Measurements from ENCODE around the gene ADAMTS15. TPM values are rescaled to one million over a fixed set of nuclear protein-coding genes. Genes with fewer than 3 reads are reported as not detected.

ADAMTS15 gene
- total and polyA plus RNA-seq, 10 of the 15 experiments (the other 5 are each of a cell fraction or from before 2014, with no cell fraction given), result not detected

GRCh38 chr11:130514316-130514715 is 65.9 kb downstream of the ADAMTS15 start:
- CTCF ChIA-PET, result interaction anchor here (1.1 kb wide), 1 partner anchor 380 kb away, joined by 3 read pairs; no protein-coding TSS in a partner anchor
- RAD21 ChIA-PET (ENCODE audit: unreplicated experiment), result no interaction called here
- DNase-seq (ENCODE audit: low read depth, low spot score), result no peak
- H3K9ac ChIP-seq (ENCODE audit: control insufficient read depth, insufficient read depth, low read length), result no peak overlapping the region
- H4K20me1 ChIP-seq (ENCODE audit: control insufficient read depth, insufficient read depth), result no peaks in the 10 kb centered on the region
- SMC1A ChIA-PET (ENCODE audit: uncharacterized antibody, unreplicated experiment), result interaction anchor here (1.2 kb wide), 1 partner anchor 15 kb away, joined by 3 read pairs; no protein-coding TSS in a partner anchor
- no peak for FAIRE-seq
- no peaks in the 10 kb centered on the region for H3K79me2 ChIP-seq (ENCODE audit: control insufficient read depth, insufficient read depth, low read length)
- in situ Hi-C loops (cut with MboI) (no loop called here), intact Hi-C loops (cut with micrococcal nuclease; ENCODE audit: unreplicated experiment) (no loop called here)
- no peaks in the 10 kb centered on the region for H3K36me3 ChIP-seq (ENCODE audit: control insufficient read depth in 2 of 2, insufficient read depth in 2 of 2, low read length in 1 of 2)
- H3K4me1 ChIP-seq (ENCODE audit: control insufficient read depth, insufficient read depth, low read length), result no peaks in the 10 kb centered on the region
- no peak overlapping the region for H3K4me3 ChIP-seq
- no TSS peak for BruUV-seq (replicated peaks)
- no peak overlapping the region for H3K27ac ChIP-seq (ENCODE audit: control insufficient read depth, insufficient read depth)
- no peak for ATAC-seq
- TF ChIP-seq STAT3 (IDR thresholded peaks at IDR 0.05; ENCODE audit: low read depth, low read length) (no peak), NFYA (IDR thresholded peaks at IDR 0.05; ENCODE audit: borderline replicate concordance, low read depth, low read length) (no peak), ASH2L (IDR thresholded peaks at IDR 0.05; ENCODE audit: borderline replicate concordance, low read depth) (no peak), ZNF384 (IDR thresholded peaks at IDR 0.05; ENCODE audit: borderline replicate concordance, low read depth, low read length) (no peak), JUND (IDR thresholded peaks at IDR 0.05; ENCODE audit: low read depth, low read length) (no peak), SMAD5 (IDR thresholded peaks at IDR 0.05; ENCODE audit: low read depth) (no peak), EED (IDR thresholded peaks at IDR 0.05; ENCODE audit: low read depth) (no peak), ESRRA (IDR thresholded peaks at IDR 0.05; ENCODE audit: low read length) (no peak), MTA3 (IDR thresholded peaks at IDR 0.05; ENCODE audit: borderline replicate concordance, low read length) (no peak), RBBP5 (conservative IDR thresholded peaks at IDR 0.05) (no peak), CEBPB (IDR thresholded peaks at IDR 0.05; ENCODE audit: borderline replicate concordance in 1 of 2, low read depth in 2 of 2, low read length in 2 of 2) (no peak), MYB (IDR thresholded peaks at IDR 0.05; ENCODE audit: borderline replicate concordance, low read depth, low read length) (no peak), REST (IDR thresholded peaks at IDR 0.05; ENCODE audit: low read depth, low read length) (no peak), SPI1 (IDR thresholded peaks at IDR 0.05; ENCODE audit: borderline replicate concordance, insufficient read depth, low read depth, low read length) (no peak), POLR2AphosphoS5 (IDR thresholded peaks at IDR 0.05; ENCODE audit: low read length) (no peak), SIX5 (IDR thresholded peaks at IDR 0.05; ENCODE audit: low read depth, low read length, severe bottlenecking) (no peak), WRNIP1 (IDR thresholded peaks at IDR 0.05; ENCODE audit: borderline replicate concordance, low read depth, low read length) (no peak)
- no peak overlapping the region for H2AFZ ChIP-seq (ENCODE audit: control insufficient read depth, low read depth, low read length)
- H3K4me2 ChIP-seq (ENCODE audit: control insufficient read depth, insufficient read depth), result no peak overlapping the region
- H3K27me3 ChIP-seq (replicated peaks in 1 of 2; ENCODE audit: control insufficient read depth in 2 of 2, insufficient read depth in 2 of 2, low read length in 1 of 2), result peaks cover 1 to 4% of the 10 kb centered on the region in 2 experiments; a peak in 3 of 4 replicates
- no peaks in the 10 kb centered on the region for H3K9me3 ChIP-seq (replicated peaks; ENCODE audit: control insufficient read depth, insufficient read depth, low read length)
- POLR2A ChIA-PET, result no interaction called here
